Smooth muscle cell (in vitro differentiated cells): ENCODE results near the gene CITED1. TPM values are rescaled to one million over a fixed set of nuclear protein-coding genes. Genes with fewer than 3 reads are reported as not detected.

Experiments used
- DNase-seq: peaks from one replicate; lab custom pipeline; 2025; ENCODE audit not compliant: unreplicated experiment; lab: John Stamatoyannopoulos, UW
- H2AFZ ChIP-seq: fragments of 200-600 bp; sonication (generic); 2 replicates; pipeline ENCODE4 v1.6.0; 2016; ENCODE audit warnings: antibody characterized with exemption, low read depth, mild to moderate bottlenecking
- H3F3A ChIP-seq: fragments of 200-600 bp; sonication (generic); 2 replicates; pipeline ENCODE4 v1.6.0; 2017; ENCODE audit warnings: antibody characterized with exemption, low read depth
- H3K27ac ChIP-seq: fragments of 200-600 bp; sonication (generic); 2 replicates; pipeline ENCODE4 v1.5.1; 2016; ENCODE audit warnings: low read depth, mild to moderate bottlenecking
- H3K27me3 ChIP-seq: fragments of 200-600 bp; sonication (generic); 2 replicates; pipeline ENCODE4 v1.6.1; 2016; ENCODE audit warnings: low read depth, mild to moderate bottlenecking
- H3K36me3 ChIP-seq: fragments of 200-600 bp; sonication (generic); 2 replicates; pipeline ENCODE4 v1.5.1; 2016; ENCODE audit warnings: low read depth
- H3K4me1 ChIP-seq: fragments of 200-600 bp; sonication (generic); 2 replicates; pipeline ENCODE4 v1.5.1; 2016; ENCODE audit warnings: low read depth
- H3K4me2 ChIP-seq: fragments of 200-600 bp; sonication (generic); 2 replicates; pipeline ENCODE4 v1.6.0; 2016; ENCODE audit warnings: mild to moderate bottlenecking
- H3K4me3 ChIP-seq: fragments of 200-600 bp; sonication (generic); 2 replicates; pipeline ENCODE4 v1.5.1; 2016; ENCODE audit warnings: mild to moderate bottlenecking
- H3K79me2 ChIP-seq: fragments of 200-600 bp; sonication (generic); 2 replicates; pipeline ENCODE4 v1.6.0; 2016; ENCODE audit warnings: low read depth, mild to moderate bottlenecking
- H3K9ac ChIP-seq: fragments of 200-600 bp; sonication (generic); 2 replicates; pipeline ENCODE4 v1.6.0; 2016; ENCODE audit warnings: low read depth
- H3K9me3 ChIP-seq: fragments of 200-600 bp; sonication (generic); replicated peaks from 2 replicates; pipeline ENCODE4 v1.5.1; 2016; ENCODE audit warnings: low read depth
- H4K20me1 ChIP-seq: fragments of 200-600 bp; sonication (generic); 2 replicates; pipeline ENCODE4 v1.6.0; 2016; ENCODE audit warnings: low read depth
- WGBS: methylation state at CpG from one replicate; pipeline ENCODE4 v1.1.7; 2016; ENCODE audit warnings: low lambda C conversion rate; 5-methylcytosine and 5-hydroxymethylcytosine counted together
- polyA plus RNA-seq: library from polyadenylated mRNA; unstranded; fragments of >200 nt; fragmentation: Nextera tagmentation; extraction: Ambion mirVana; gene quantifications from 2 replicates; pipeline ENCODE4 v1.2.1, GENCODE V29; 2016
- total RNA-seq: library from RNA; depleted of rRNA; stranded (reverse); fragments of >200 nt; gene quantifications from 2 replicates; pipeline ENCODE4 v1.2.3, GENCODE V29; 2014
- TF ChIP-seq, protein P1 (sequence below): fragments of 200-600 bp; sonication (generic); IDR thresholded peaks from 2 replicates; pipeline ENCODE4 v1.5.1; 2017; ENCODE audit warnings: borderline replicate concordance, mild to moderate bottlenecking, antibody characterized with exemption; ENCODE audit not compliant: insufficient read depth, poor library complexity, severe bottlenecking

CITED1 gene
- total and polyA plus RNA-seq, 2 experiments from 2014 or later: 0.42 to 1.0 TPM

DNA sequence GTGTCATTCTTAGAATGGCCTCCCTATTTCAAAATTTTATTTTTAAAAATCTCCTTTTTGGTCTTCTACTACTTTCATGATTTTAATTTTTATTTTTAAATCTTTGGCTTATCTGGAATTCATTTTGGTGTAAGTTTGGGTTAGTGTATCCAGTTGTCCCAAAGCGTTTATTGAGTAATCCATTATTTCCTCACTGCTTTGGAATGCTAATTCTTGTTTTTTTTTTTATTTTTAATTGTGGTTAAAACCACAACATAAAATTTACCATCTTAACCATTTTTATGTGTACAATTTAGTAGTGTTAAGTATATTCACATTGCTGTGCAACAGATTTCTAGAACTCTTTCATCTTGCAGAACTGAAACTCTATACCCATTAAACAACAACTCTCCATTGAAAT, 8.7 kb downstream of the CITED1 start:
- H3K27me3 ChIP-seq: no peaks in the 10 kb centered on the region
- H3K4me3 ChIP-seq: no peak overlapping the region
- H4K20me1 ChIP-seq: no peaks in the 10 kb centered on the region
- no peaks in the 10 kb centered on the region for H3F3A ChIP-seq
- WGBS: 57% methylated on average over 1 of the region's 1 CpG
- H3K79me2 ChIP-seq: no peaks in the 10 kb centered on the region
- H3K9me3 ChIP-seq: no peaks in the 10 kb centered on the region
- TF ChIP-seq, protein P1, sequence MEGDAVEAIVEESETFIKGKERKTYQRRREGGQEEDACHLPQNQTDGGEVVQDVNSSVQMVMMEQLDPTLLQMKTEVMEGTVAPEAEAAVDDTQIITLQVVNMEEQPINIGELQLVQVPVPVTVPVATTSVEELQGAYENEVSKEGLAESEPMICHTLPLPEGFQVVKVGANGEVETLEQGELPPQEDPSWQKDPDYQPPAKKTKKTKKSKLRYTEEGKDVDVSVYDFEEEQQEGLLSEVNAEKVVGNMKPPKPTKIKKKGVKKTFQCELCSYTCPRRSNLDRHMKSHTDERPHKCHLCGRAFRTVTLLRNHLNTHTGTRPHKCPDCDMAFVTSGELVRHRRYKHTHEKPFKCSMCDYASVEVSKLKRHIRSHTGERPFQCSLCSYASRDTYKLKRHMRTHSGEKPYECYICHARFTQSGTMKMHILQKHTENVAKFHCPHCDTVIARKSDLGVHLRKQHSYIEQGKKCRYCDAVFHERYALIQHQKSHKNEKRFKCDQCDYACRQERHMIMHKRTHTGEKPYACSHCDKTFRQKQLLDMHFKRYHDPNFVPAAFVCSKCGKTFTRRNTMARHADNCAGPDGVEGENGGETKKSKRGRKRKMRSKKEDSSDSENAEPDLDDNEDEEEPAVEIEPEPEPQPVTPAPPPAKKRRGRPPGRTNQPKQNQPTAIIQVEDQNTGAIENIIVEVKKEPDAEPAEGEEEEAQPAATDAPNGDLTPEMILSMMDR: no peak
- no peak overlapping the region for H3K9ac ChIP-seq
- H2AFZ ChIP-seq: no peak overlapping the region
- no peaks in the 10 kb centered on the region for H3K4me1 ChIP-seq
- H3K27ac ChIP-seq: no peak overlapping the region
- no peaks in the 10 kb centered on the region for H3K36me3 ChIP-seq
- no peak for DNase-seq
- H3K4me2 ChIP-seq: no peak overlapping the region

DNA sequence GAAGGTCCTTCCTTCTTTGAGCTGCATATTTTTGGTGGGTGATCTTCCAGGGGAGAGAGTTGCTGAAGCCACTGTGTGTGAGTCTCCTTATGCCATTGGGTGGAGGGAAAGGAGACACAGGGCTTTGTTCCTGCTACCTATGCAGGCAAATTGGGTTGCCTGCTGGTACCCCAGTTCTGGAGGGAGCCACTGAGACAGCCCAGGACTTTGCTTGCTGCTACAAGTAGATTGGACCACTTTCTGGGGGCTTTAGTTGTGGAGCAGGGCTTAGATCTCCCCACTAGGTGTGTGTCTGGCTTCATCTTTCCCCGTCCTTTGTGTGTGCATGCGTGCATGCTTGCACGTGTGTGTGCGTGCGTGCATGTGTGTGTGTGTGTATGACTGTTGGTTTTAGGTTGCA, 10.0 kb downstream of the CITED1 start:
- no peaks in the 10 kb centered on the region for H3K36me3 ChIP-seq
- H3F3A ChIP-seq: no peaks in the 10 kb centered on the region
- no peaks in the 10 kb centered on the region for H3K9me3 ChIP-seq
- TF ChIP-seq, protein P1: no peak
- H3K9ac ChIP-seq: no peak overlapping the region
- no peaks in the 10 kb centered on the region for H3K27me3 ChIP-seq
- no peak overlapping the region for H3K27ac ChIP-seq
- DNase-seq: no peak
- 94% methylated on average over 5 of the region's 5 CpGs for WGBS
- no peak overlapping the region for H2AFZ ChIP-seq
- no peaks in the 10 kb centered on the region for H3K79me2 ChIP-seq
- no peaks in the 10 kb centered on the region for H3K4me1 ChIP-seq
- no peaks in the 10 kb centered on the region for H4K20me1 ChIP-seq
- H3K4me2 ChIP-seq: no peak overlapping the region
- H3K4me3 ChIP-seq: no peak overlapping the region

DNA sequence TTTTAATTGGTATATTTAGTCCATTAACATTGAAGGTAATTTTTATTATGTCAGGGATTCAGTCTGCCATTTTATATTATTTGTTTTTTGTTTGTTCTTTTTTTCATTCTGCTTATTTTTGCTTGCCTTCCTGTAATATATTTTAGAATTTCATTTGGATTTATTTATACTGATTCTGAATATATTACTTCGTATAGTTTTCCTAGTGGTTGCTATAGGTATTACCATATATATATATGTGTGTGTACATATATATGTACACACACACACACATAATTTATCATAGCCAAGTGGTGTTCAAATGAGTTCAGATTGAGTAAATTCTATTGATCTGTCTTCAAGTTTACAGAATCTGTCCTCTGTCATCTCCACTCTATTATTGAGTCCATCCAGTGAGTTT, 11.2 kb downstream of the CITED1 start:
- Histone ChIP-seq H2AFZ (no peak overlapping the region), H3K36me3 (no peaks in the 10 kb centered on the region), H3K79me2 (no peaks in the 10 kb centered on the region), H3K4me2 (no peak overlapping the region), H3K4me1 (no peaks in the 10 kb centered on the region), H4K20me1 (no peaks in the 10 kb centered on the region), H3K9me3 (no peaks in the 10 kb centered on the region), H3K9ac (no peak overlapping the region), H3K27ac (no peak overlapping the region), H3K4me3 (no peak overlapping the region), H3F3A (no peaks in the 10 kb centered on the region), H3K27me3 (no peaks in the 10 kb centered on the region)
- DNase-seq: no peak
- 86% methylated on average over 1 of the region's 1 CpG for WGBS
- TF ChIP-seq, protein P1: peak; percentile 32

DNA sequence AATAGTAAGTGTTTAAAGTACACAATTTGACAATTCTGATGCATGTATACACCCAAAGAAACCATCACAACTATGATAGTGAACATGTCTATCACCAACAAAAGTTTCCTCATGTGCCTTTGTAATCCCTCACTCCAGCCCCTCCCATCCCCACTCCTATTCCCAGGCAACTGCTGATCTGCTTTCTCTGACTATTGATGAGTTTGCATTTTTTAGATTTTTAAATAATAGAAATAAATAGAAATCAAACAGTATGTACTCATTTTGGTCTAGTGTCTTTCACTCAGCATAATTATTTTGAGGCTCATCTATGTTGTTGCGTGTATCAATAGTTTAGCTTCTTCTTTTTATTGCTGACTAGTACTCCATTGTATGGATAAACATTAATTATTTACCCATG, 23.4 kb downstream of the CITED1 start:
- Histone ChIP-seq H4K20me1 (no peaks in the 10 kb centered on the region), H3K36me3 (no peaks in the 10 kb centered on the region), H3K27ac (no peak overlapping the region), H3K9me3 (no peaks in the 10 kb centered on the region), H3F3A (no peaks in the 10 kb centered on the region), H3K9ac (no peak overlapping the region), H3K4me2 (no peak overlapping the region), H2AFZ (no peak overlapping the region), H3K27me3 (no peaks in the 10 kb centered on the region), H3K4me1 (no peaks in the 10 kb centered on the region), H3K79me2 (no peaks in the 10 kb centered on the region), H3K4me3 (no peak overlapping the region)
- no peak for DNase-seq
- TF ChIP-seq, protein P1: no peak
- 88% methylated on average over 1 of the region's 1 CpG for WGBS
